BE2C (cell line): Measurements from ENCODE around the gene CASP12.

ENCODE experiments used
- DNase-seq: peaks from one replicate; pipeline ENCODE4 v3.0.0-alpha.2; 2020
- H3K27me3 ChIP-seq: fragments of 250-450 bp; sonication (Bioruptor Pico); 2 replicates; pipeline ENCODE4 v1.5.1; 2020; ENCODE audit warnings: mild to moderate bottlenecking
- H3K36me3 ChIP-seq: fragments of 250-450 bp; sonication (Bioruptor Pico); 2 replicates; pipeline ENCODE4 v1.5.1; 2020; ENCODE audit warnings: mild to moderate bottlenecking
- H3K4me1 ChIP-seq: fragments of 250-450 bp; sonication (Bioruptor Pico); 2 replicates; pipeline ENCODE4 v1.5.1; 2020
- H3K4me3 ChIP-seq: 2 replicates; pipeline ENCODE4 v1.5.1; 2011; ENCODE audit warnings: low read depth, low read length
- H3K9me3 ChIP-seq: fragments of 250-450 bp; sonication (Bioruptor Pico); 2 replicates; pipeline ENCODE4 v1.5.1; 2020
- TF ChIP-seq, protein P1 (sequence below): IDR thresholded peaks from 2 replicates; pipeline ENCODE4 v1.5.1; 2012; ENCODE audit warnings: mild to moderate bottlenecking, low read depth, low read length

The CASP12 gene

GRCh38 chr11:104916442-104916841 lies 18.2 kb upstream of the CASP12 start:
- H3K4me3 ChIP-seq, result no peak overlapping the region
- DNase-seq, result no peak
- H3K27me3 ChIP-seq, result no peaks in the 10 kb centered on the region
- H3K36me3 ChIP-seq, result no peaks in the 10 kb centered on the region
- H3K4me1 ChIP-seq, result no peaks in the 10 kb centered on the region
- H3K9me3 ChIP-seq, result no peaks in the 10 kb centered on the region
- TF ChIP-seq, protein P1, sequence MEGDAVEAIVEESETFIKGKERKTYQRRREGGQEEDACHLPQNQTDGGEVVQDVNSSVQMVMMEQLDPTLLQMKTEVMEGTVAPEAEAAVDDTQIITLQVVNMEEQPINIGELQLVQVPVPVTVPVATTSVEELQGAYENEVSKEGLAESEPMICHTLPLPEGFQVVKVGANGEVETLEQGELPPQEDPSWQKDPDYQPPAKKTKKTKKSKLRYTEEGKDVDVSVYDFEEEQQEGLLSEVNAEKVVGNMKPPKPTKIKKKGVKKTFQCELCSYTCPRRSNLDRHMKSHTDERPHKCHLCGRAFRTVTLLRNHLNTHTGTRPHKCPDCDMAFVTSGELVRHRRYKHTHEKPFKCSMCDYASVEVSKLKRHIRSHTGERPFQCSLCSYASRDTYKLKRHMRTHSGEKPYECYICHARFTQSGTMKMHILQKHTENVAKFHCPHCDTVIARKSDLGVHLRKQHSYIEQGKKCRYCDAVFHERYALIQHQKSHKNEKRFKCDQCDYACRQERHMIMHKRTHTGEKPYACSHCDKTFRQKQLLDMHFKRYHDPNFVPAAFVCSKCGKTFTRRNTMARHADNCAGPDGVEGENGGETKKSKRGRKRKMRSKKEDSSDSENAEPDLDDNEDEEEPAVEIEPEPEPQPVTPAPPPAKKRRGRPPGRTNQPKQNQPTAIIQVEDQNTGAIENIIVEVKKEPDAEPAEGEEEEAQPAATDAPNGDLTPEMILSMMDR, result no peak

DNA sequence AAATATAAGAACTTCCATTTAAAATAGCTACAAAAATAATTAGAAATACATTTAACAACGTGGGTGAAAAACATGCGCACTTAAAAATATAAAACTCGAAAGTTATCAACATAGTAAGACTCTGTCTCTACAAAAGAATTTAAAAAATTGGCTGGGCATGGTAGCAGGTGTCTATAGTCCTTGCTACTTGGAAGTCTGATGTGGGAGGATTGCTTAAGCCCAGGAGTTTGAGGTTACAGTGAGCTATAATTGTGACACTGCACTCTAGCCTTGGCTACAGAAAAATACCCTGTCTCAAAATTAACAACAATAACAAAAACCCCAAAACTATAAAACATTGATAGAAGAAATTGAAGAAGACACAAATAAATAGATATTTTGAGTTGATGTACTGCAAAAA lies 13.8 kb upstream of the CASP12 start:
- no peaks in the 10 kb centered on the region for H3K9me3 ChIP-seq
- no peaks in the 10 kb centered on the region for H3K27me3 ChIP-seq
- H3K36me3 ChIP-seq, result no peaks in the 10 kb centered on the region
- H3K4me1 ChIP-seq, result no peaks in the 10 kb centered on the region
- TF ChIP-seq, protein P1, result no peak
- no peak for DNase-seq
- H3K4me3 ChIP-seq, result no peak overlapping the region

- DNase-seq, result no peak
- TF ChIP-seq, protein P1, result no peak
- no peaks in the 10 kb centered on the region for H3K36me3 ChIP-seq
- no peaks in the 10 kb centered on the region for H3K4me1 ChIP-seq
- no peaks in the 10 kb centered on the region for H3K27me3 ChIP-seq
- H3K9me3 ChIP-seq, result no peaks in the 10 kb centered on the region
- H3K4me3 ChIP-seq, result no peak overlapping the region
Observed at GRCh38 chr11:104908186-104908531, 9.9 kb upstream of the CASP12 start.

DNA sequence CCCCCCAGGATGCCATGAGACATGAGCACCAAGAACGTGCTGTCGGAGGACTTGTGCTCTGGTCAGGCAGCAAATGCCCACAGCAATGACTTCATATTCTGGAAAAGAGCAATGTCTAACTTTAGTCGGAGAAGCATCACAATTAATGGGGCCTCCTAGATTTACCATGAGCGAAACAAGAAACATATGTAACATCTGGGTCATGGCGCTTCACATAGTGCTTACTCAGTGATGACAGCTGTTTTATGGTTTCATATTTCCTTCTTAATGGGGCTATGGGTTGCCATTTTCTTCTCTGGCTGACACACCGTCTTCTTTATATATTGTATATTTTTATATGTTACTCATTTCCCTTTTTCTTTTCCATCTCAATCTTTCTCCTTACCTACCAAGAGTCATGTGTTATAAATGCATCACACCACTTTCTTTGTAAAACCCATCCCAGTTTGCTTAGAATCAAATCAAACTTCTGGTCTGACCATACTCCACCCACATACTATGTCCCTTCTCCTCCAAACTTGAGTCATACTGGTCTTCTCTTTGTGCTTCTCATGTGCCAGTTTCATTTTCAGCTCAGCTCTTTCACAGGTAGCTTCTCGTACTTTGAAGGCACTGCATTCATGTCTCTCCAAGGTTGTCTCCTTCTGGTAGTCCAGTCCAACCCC lies 9.4 kb upstream of the CASP12 start:
- H3K4me3 ChIP-seq, result no peak overlapping the region
- H3K4me1 ChIP-seq, result no peaks in the 10 kb centered on the region
- no peaks in the 10 kb centered on the region for H3K27me3 ChIP-seq
- no peak for DNase-seq
- H3K9me3 ChIP-seq, result no peaks in the 10 kb centered on the region
- TF ChIP-seq, protein P1, result no peak
- H3K36me3 ChIP-seq, result no peaks in the 10 kb centered on the region

- peak; percentile 21 for DNase-seq
- Histone ChIP-seq H3K36me3 (no peaks in the 10 kb centered on the region), H3K27me3 (no peaks in the 10 kb centered on the region), H3K4me3 (no peak overlapping the region), H3K4me1 (no peaks in the 10 kb centered on the region), H3K9me3 (no peaks in the 10 kb centered on the region)
- TF ChIP-seq, protein P1, result peak; percentile 59
Observed at GRCh38 chr11:104905271-104905670, 7.0 kb upstream of the CASP12 start.

DNA sequence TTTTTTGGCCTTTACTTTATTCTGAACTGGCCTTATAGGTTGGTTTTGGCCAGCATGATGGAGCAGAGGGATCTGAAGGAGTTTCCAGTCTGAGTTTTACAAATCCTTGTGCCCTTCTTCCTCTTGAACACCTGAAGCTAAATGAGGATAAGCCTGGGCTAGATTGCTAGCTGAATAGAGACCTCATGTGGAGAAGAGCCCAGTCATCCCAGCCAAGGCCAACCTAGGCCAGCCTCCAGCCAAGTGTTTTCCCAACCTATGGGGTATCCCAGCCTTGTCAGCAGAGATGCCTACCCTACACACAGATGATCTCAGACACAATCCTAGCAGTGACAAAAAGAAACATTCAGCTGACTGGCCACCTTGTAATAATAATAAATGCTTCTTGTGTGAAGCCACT lies 966 bp upstream of the CASP12 start:
- TF ChIP-seq, protein P1, result no peak
- H3K27me3 ChIP-seq, result no peaks in the 10 kb centered on the region
- no peak for DNase-seq

More for the DNA sequence above, 966 bp upstream of the CASP12 start:
- no peaks in the 10 kb centered on the region for H3K4me1 ChIP-seq
- H3K4me3 ChIP-seq, result no peak overlapping the region
- H3K36me3 ChIP-seq, result no peaks in the 10 kb centered on the region
- no peaks in the 10 kb centered on the region for H3K9me3 ChIP-seq
